Esophagus muscularis mucosa (tissue), 3 donors: ENCODE results near the gene ABR.

Experiments used
- CTCF ChIP-seq, 3 experiments: fragments of 200-600 bp in 2 of 3; fragments of 450-650 bp in 1 of 3; sonication (generic) in 2 of 3; IDR thresholded peaks; one replicate each; pipeline ENCODE4 v1.5.1; 2017 to 2019; ENCODE audit warnings: antibody characterized with exemption in 3 of 3, mild to moderate bottlenecking in 2 of 3, moderate library complexity in 1 of 3
- POLR2A ChIP-seq: fragments of 450-650 bp; IDR thresholded peaks from one replicate; pipeline ENCODE4 v1.6.1; 2017; ENCODE audit warnings: antibody characterized with exemption, moderate library complexity, mild to moderate bottlenecking, low read depth
- POLR2AphosphoS5 ChIP-seq, 2 donors: sonication (generic); formaldehyde crosslinking; IDR thresholded peaks; one replicate each; pipeline ENCODE4 v1.6.1; 2017; ENCODE audit warnings: antibody characterized with exemption in 2 of 2

GRCh38 chr17:1045456-1045855, 134.3 kb downstream of the ABR start:
- no peak for TF ChIP-seq CTCF (IDR thresholded peaks at IDR 0.05)
- no peak for TF ChIP-seq POLR2A
- TF ChIP-seq POLR2AphosphoS5 (IDR thresholded peaks at IDR 0.05), result no peak
